AG09319 (cell line): ENCODE measurements around the gene ADM5.

Source experiments
- DNase-seq: peaks from one replicate; pipeline ENCODE4 v3.0.0-alpha.2; 2010; ENCODE audit warnings: low read depth; ENCODE audit errors: extremely low read depth
- TF ChIP-seq, protein P1 (sequence below): IDR thresholded peaks from 2 replicates; pipeline ENCODE4 v1.5.1; 2011; ENCODE audit warnings: low read depth, mild to moderate bottlenecking, inconsistent platforms, low read length, moderate library complexity

ADM5 gene

DNA sequence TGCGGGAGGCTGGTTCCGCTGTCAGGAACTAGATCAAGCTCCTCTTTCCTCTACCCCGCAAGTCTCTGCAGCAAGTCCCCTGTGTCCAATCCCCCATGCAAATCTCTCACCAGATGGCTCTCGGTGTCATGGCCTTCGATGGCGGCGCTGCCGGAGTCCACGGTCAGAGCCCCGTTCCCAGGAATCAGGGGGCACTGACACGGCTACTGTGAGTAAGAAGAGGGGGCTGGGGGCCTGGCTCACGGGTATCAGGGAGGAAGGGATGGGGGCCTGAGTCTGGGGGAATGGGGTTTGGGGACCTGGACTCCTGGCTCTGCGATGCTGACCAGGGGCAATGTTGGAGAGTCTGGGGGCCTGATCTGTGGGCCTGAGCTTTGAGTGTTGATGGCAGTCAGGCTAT is 43.4 kb upstream of the ADM5 start:
- no peak for DNase-seq
- TF ChIP-seq, protein P1, sequence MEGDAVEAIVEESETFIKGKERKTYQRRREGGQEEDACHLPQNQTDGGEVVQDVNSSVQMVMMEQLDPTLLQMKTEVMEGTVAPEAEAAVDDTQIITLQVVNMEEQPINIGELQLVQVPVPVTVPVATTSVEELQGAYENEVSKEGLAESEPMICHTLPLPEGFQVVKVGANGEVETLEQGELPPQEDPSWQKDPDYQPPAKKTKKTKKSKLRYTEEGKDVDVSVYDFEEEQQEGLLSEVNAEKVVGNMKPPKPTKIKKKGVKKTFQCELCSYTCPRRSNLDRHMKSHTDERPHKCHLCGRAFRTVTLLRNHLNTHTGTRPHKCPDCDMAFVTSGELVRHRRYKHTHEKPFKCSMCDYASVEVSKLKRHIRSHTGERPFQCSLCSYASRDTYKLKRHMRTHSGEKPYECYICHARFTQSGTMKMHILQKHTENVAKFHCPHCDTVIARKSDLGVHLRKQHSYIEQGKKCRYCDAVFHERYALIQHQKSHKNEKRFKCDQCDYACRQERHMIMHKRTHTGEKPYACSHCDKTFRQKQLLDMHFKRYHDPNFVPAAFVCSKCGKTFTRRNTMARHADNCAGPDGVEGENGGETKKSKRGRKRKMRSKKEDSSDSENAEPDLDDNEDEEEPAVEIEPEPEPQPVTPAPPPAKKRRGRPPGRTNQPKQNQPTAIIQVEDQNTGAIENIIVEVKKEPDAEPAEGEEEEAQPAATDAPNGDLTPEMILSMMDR, result no peak

DNA sequence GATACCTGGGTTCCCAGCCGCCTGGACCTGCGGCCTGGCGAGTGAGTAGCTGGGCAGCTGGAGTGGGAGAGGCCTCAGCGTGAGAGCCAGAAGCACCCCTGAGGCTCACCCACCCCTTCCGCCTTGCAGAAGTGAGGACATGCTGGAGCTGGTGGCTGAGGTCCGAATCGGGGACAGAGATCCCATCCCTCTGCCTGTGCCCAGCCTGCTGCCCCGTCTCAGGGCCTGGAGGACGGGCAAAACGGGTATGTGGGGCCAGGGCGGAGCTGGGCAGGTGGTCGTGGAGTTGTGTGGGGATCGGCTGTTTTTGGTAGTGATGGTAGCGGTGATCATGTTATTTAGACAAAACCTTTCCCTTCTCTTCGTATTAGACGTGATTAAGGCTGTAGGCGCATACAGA is 42.8 kb upstream of the ADM5 start:
- no peak for DNase-seq
- TF ChIP-seq, protein P1, result no peak

DNA sequence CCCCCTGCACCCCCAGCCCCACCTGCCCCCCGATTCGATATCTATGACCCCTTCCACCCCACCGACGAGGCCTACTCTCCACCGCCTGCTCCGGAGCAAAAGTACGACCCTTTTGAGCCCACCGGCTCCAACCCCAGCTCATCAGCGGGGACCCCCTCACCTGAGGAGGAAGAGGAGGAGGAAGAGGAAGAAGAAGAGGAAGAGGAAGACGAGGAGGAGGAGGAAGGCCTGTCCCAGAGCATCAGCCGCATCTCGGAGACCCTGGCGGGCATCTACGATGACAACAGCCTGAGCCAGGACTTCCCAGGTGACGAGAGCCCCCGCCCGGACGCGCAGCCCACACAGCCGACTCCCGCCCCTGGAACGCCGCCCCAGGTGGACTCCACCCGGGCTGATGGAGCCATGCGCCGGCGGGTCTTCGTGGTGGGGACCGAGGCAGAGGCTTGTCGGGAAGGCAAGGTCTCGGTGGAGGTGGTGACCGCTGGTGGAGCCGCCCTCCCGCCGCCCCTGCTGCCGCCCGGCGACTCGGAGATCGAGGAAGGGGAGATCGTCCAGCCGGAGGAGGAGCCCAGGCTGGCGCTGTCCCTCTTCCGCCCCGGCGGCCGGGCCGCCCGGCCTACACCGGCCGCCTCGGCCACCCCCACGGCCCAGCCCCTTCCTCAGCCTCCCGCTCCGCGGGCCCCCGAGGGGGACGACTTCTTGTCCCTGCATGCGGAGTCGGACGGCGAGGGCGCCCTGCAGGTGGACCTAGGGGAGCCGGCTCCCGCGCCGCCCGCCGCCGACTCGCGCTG is 38.2 kb upstream of the ADM5 start:
- DNase-seq, result no peak
- TF ChIP-seq, protein P1, result no peak

DNA sequence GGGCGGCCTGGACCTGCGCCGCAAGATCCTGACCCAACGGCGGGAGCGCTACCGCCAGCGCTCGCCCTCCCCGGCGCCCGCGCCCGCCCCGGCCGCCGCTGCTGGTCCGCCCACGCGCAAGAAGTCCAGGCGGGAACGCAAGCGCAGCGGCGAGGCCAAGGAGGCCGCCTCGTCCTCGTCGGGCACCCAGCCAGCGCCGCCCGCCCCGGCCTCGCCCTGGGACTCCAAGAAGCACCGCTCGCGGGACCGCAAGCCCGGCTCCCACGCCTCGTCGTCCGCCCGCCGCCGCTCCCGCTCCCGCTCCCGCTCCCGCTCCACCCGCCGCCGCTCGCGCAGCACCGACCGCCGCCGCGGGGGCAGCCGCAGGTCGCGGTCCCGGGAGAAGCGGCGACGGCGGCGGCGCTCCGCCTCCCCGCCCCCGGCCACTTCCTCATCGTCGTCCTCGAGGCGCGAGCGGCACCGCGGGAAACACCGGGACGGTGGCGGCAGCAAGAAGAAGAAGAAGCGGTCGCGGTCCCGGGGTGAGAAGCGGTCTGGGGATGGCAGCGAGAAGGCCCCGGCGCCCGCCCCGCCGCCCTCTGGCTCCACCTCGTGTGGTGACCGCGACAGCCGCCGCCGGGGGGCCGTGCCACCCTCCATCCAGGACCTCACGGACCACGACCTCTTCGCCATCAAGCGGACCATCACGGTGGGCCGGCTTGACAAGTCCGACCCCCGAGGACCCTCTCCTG is 37.4 kb upstream of the ADM5 start:
- TF ChIP-seq, protein P1, result no peak
- DNase-seq, result no peak

DNA sequence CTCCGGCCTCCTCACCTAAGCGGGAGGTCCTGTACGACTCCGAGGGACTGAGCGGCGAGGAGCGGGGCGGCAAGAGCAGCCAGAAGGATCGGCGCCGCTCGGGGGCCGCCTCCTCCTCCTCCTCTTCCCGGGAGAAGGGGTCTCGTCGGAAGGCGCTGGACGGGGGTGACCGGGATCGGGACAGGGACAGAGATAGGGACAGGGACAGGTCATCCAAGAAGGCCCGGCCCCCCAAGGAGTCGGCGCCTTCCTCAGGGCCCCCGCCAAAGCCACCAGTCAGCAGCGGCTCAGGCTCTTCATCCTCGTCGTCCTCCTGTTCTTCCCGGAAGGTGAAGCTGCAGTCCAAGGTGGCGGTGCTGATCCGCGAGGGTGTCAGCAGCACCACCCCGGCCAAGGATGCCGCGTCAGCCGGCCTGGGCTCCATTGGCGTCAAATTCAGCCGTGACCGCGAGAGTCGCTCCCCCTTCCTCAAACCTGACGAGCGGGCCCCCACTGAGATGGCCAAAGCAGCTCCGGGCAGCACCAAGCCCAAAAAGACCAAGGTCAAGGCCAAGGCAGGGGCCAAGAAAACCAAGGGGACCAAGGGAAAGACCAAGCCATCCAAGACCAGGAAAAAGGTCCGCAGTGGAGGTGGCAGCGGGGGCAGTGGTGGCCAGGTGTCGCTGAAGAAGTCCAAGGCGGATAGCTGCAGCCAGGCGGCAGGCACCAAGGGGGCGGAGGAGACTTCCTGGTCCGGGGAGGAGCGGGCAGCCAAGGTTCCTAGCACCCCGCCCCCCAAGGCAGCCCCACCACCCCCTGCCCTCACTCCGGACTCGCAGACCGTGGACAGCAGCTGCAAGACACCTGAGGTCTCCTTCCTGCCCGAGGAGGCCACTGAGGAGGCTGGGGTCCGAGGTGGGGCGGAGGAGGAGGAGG is 36.6 kb upstream of the ADM5 start:
- TF ChIP-seq, protein P1, result no peak
- DNase-seq, result no peak

DNA sequence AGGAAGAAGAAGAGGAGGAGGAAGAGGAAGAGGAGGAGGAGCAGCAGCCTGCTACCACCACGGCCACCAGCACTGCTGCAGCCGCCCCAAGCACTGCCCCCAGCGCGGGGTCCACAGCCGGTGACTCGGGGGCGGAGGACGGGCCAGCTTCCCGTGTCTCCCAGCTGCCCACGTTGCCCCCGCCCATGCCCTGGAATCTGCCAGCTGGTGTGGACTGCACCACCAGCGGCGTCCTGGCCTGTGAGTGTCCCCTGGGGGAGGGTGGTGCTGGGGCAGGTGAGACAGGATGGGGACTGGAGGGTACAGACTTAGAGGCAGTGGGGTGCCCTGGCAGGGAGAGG is 36.0 kb upstream of the ADM5 start:
- TF ChIP-seq, protein P1, result no peak
- no peak for DNase-seq
